Panc1 (cell line): ENCODE data around the gene TMEM269. TPM values are rescaled to one million over a fixed set of nuclear protein-coding genes. Genes with fewer than 3 reads are reported as not detected.

Source experiments
- ATAC-seq: fragments of 200-7000 bp; cut with Tn5 transposase; 2 replicates; pipeline ENCODE4 v1.9.1; 2020; ENCODE audit warnings: mild to moderate bottlenecking, moderate library complexity
- BruUV-seq: library from RNA; stranded (reverse); fragments of 400-500 nt; replicated peaks from 2 replicates; lab custom pipeline; 2021; lab: Mats Ljungman, UMichigan
- CTCF ChIA-PET: fragments of 300-600 bp; sonication (Branson Sonifier 250); formaldehyde crosslinking; loops from one replicate; lab custom pipeline; 2022; ENCODE audit warnings: antibody characterized with exemption; lab: Charles Lee
- POLR2A ChIA-PET: fragments of 300-600 bp; sonication (Branson Sonifier 250); formaldehyde crosslinking; loops from one replicate; lab custom pipeline; 2022; ENCODE audit warnings: antibody characterized with exemption; lab: Charles Lee
- DNase-seq: peaks from one replicate; pipeline ENCODE4 v3.0.0-alpha.2; 2010; ENCODE audit warnings: low read depth, low spot score
- H3K27ac ChIP-seq: 2 replicates; pipeline ENCODE4 v1.5.1; 2011; ENCODE audit warnings: mild to moderate bottlenecking, low read length, inconsistent platforms
- H3K27me3 ChIP-seq: fragments of 200-500 bp; sonication (Bioruptor generic); 2 replicates; pipeline ENCODE4 v1.6.0; 2014; ENCODE audit warnings: low read length, inconsistent platforms; ENCODE audit not compliant: control insufficient read depth, insufficient read depth
- H3K36me3 ChIP-seq: fragments of 200-500 bp; sonication (Bioruptor generic); 2 replicates; pipeline ENCODE4 v1.5.1; 2014; ENCODE audit warnings: inconsistent platforms, mild to moderate bottlenecking, low read length, moderate library complexity; ENCODE audit not compliant: control insufficient read depth, insufficient read depth
- H3K4me1 ChIP-seq: 2 replicates; pipeline ENCODE4 v1.5.1; 2011; ENCODE audit warnings: inconsistent platforms, mild to moderate bottlenecking, low read length, moderate library complexity; ENCODE audit not compliant: control insufficient read depth, insufficient read depth
- H3K4me3 ChIP-seq, 2 experiments: 2 replicates each; pipeline ENCODE4 v1.5.1; 2011 to 2012; ENCODE audit warnings: low read depth in 2 of 2, low read length in 2 of 2, mild to moderate bottlenecking in 2 of 2, inconsistent platforms in 1 of 2, moderate library complexity in 1 of 2
- H3K9me3 ChIP-seq: fragments of 200-500 bp; sonication (Bioruptor generic); 2 replicates; pipeline ENCODE4 v1.5.1; 2014; ENCODE audit warnings: low read depth, mild to moderate bottlenecking, inconsistent platforms, low read length, moderate library complexity; ENCODE audit not compliant: control insufficient read depth, insufficient read depth
- POLR2AphosphoS5 ChIP-seq: IDR thresholded peaks from 2 replicates; pipeline ENCODE4 v1.6.1; 2012; ENCODE audit warnings: mild to moderate bottlenecking, low read depth, low read length, moderate library complexity
- SIN3A ChIP-seq: IDR thresholded peaks from 2 replicates; pipeline ENCODE4 v1.6.1; 2012; ENCODE audit warnings: low read depth, mild to moderate bottlenecking, low read length, moderate library complexity, borderline replicate concordance; ENCODE audit not compliant: insufficient read depth
- TCF7L2 ChIP-seq: IDR thresholded peaks from 2 replicates; pipeline ENCODE4 v1.6.1; 2011; ENCODE audit warnings: mild to moderate bottlenecking, low read depth, low read length, inconsistent platforms
- in situ Hi-C: cut with HindIII; loops from 2 replicates; pipeline ENCODE4 v1.10.0; 2016; ENCODE audit warnings: low sequenced_read_pairs, low pct_unique_long_range_greater_than_20kb
- intact Hi-C: fragments of 100-400 bp; cut with micrococcal nuclease; formaldehyde crosslinking; loops from one replicate; pipeline ENCODE4 v1.10.0; 2022; ENCODE audit not compliant: unreplicated experiment
- total RNA-seq: library from RNA; stranded (reverse); gene quantifications from one replicate; pipeline ENCODE4 v1.2.1, GENCODE V29; 2021; ENCODE audit not compliant: unreplicated experiment
- TF ChIP-seq, protein P1 (sequence below): fragments of 450-650 bp; IDR thresholded peaks from 2 replicates; pipeline ENCODE4 v1.5.1; 2017; ENCODE audit warnings: mild to moderate bottlenecking
- TF ChIP-seq, protein P2 (sequence below), 2 experiments: IDR thresholded peaks; 2 replicates each; pipeline ENCODE4 v1.6.1; 2011 to 2012; ENCODE audit warnings: low read depth in 2 of 2, control low read depth in 1 of 2, low read length in 1 of 2, mild to moderate bottlenecking in 1 of 2, moderate library complexity in 1 of 2; ENCODE audit not compliant: insufficient read depth in 1 of 2

The TMEM269 gene
- total RNA-seq, 1 experiment from 2014 or later: 0.13 TPM

DNA sequence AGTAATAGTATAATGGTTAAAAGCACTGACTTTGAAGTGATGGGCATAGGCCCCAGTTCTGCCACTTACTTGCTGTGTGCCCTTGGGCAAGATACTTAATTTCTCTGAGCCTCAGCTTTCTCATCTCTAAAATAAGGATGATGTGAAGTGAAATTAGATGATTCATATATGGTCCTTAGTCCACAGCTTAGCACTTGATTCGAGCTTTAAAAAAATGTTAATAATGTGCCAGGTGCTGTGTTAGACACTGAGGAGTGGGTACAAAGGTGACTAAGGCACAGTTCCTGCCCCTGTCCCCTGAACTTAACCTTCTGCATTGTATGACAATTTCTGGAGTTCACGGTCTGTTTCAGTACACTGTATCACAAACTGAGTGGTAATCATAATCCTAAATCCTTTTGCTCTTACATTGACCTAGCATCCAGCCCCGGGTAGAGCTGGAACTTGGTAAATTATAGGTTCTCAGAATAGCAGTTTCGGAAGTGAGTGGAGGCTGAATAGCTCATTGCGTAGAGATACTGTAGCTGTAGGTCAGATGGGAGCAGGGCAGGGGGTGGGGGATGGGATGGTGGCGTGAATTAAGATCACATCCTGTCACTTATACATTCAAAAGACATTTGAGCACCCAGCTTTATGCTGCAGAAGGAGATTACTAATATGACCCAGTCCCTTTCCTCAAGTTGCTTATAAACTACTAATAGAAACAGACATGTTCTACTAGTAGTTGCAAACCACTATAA, 63.1 kb downstream of the TMEM269 start:
- Histone ChIP-seq H3K27ac (peak overlapping the region; percentile 67; the same call in 1 of the 2 replicates), H3K4me3 (no peak overlapping the region; a peak in 1 of 4 replicates), H3K27me3 (no peaks in the 10 kb centered on the region), H3K4me1 (peaks cover 5% of the 10 kb centered on the region), H3K9me3 (peaks cover 16% of the 10 kb centered on the region), H3K36me3 (no peaks in the 10 kb centered on the region)
- TF ChIP-seq SIN3A: no peak
- TF ChIP-seq, protein P1, sequence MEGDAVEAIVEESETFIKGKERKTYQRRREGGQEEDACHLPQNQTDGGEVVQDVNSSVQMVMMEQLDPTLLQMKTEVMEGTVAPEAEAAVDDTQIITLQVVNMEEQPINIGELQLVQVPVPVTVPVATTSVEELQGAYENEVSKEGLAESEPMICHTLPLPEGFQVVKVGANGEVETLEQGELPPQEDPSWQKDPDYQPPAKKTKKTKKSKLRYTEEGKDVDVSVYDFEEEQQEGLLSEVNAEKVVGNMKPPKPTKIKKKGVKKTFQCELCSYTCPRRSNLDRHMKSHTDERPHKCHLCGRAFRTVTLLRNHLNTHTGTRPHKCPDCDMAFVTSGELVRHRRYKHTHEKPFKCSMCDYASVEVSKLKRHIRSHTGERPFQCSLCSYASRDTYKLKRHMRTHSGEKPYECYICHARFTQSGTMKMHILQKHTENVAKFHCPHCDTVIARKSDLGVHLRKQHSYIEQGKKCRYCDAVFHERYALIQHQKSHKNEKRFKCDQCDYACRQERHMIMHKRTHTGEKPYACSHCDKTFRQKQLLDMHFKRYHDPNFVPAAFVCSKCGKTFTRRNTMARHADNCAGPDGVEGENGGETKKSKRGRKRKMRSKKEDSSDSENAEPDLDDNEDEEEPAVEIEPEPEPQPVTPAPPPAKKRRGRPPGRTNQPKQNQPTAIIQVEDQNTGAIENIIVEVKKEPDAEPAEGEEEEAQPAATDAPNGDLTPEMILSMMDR: no peak
- TF ChIP-seq TCF7L2: no peak
- no peak for TF ChIP-seq POLR2AphosphoS5
- TF ChIP-seq, protein P2, sequence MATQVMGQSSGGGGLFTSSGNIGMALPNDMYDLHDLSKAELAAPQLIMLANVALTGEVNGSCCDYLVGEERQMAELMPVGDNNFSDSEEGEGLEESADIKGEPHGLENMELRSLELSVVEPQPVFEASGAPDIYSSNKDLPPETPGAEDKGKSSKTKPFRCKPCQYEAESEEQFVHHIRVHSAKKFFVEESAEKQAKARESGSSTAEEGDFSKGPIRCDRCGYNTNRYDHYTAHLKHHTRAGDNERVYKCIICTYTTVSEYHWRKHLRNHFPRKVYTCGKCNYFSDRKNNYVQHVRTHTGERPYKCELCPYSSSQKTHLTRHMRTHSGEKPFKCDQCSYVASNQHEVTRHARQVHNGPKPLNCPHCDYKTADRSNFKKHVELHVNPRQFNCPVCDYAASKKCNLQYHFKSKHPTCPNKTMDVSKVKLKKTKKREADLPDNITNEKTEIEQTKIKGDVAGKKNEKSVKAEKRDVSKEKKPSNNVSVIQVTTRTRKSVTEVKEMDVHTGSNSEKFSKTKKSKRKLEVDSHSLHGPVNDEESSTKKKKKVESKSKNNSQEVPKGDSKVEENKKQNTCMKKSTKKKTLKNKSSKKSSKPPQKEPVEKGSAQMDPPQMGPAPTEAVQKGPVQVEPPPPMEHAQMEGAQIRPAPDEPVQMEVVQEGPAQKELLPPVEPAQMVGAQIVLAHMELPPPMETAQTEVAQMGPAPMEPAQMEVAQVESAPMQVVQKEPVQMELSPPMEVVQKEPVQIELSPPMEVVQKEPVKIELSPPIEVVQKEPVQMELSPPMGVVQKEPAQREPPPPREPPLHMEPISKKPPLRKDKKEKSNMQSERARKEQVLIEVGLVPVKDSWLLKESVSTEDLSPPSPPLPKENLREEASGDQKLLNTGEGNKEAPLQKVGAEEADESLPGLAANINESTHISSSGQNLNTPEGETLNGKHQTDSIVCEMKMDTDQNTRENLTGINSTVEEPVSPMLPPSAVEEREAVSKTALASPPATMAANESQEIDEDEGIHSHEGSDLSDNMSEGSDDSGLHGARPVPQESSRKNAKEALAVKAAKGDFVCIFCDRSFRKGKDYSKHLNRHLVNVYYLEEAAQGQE (IDR thresholded peaks at IDR 0.05; ENCODE audit: insufficient read depth in 1 of 2, low read depth in 2 of 2, low read length in 1 of 2): no peak
- intact Hi-C loops: no loop called here
- ATAC-seq: no peak
- no TSS peak for BruUV-seq
- DNase-seq: no peak
- in situ Hi-C loops: no loop called here
- CTCF ChIA-PET: interaction anchor here (0.6 kb wide), 1 partner anchor 1597 kb away, joined by 3 read pairs; no protein-coding TSS in a partner anchor
- POLR2A ChIA-PET: no interaction called here

DNA sequence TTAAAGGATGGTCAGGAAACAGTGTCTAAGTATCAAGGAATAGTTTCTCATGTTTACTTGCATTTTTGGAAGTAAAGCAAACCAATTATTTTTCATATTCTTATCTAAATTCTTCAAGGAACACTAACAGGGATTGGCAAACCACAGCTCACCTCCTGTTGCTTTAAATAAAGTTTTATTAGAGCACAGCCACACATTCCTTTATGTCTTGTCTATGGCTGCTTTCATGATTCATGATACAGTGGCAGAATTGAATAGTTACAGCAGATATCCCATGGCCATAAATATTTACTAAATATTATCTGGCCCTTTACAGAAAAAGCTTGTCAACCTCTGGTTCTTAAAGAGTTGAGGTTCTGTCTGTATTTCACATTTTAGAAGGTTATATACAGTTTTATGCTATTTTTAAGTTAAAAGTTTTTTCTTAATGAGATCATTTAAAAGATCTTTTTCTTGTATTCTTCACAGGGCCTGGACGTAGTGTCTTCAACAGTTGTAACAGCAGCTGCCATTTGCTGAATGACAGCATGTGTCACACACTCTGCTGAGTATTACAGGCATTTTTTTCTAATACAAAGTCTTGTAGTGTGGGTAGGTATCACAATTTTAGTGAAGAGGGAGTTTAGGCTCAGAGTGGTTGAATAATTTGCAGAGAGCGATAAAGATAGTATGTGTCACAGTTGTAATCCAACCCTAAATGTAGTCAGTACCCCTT, 64.2 kb downstream of the TMEM269 start:
- no peak for TF ChIP-seq POLR2AphosphoS5
- TF ChIP-seq, protein P2 (IDR thresholded peaks at IDR 0.05; ENCODE audit: insufficient read depth in 1 of 2, low read depth in 2 of 2, low read length in 1 of 2): no peak
- TF ChIP-seq, protein P1: no peak
- no peak for TF ChIP-seq SIN3A
- no peak for TF ChIP-seq TCF7L2
- H3K27me3 ChIP-seq: no peaks in the 10 kb centered on the region
- H3K4me1 ChIP-seq: peaks cover 5% of the 10 kb centered on the region
- H3K27ac ChIP-seq: no peak overlapping the region
- intact Hi-C loops: no loop called here
- CTCF ChIA-PET: interaction anchor here (0.5 kb wide), 1 partner anchor 280 kb away, joined by 5 read pairs; no protein-coding TSS in a partner anchor
- H3K36me3 ChIP-seq: no peaks in the 10 kb centered on the region
- H3K9me3 ChIP-seq: peaks cover 16% of the 10 kb centered on the region
- in situ Hi-C loops: no loop called here
- no peak overlapping the region for H3K4me3 ChIP-seq
- ATAC-seq (no peak), DNase-seq (no peak)
- POLR2A ChIA-PET: no interaction called here
- no TSS peak for BruUV-seq
